GM12878 (cell line): ENCODE results near the gene RNF121. TPM values are rescaled to one million over a fixed set of nuclear protein-coding genes. Genes with fewer than 3 reads are reported as not detected.

Source experiments
- ATAC-seq: fragments of 200-7000 bp; cut with Tn5 transposase; 3 replicates; pipeline ENCODE4 v1.9.1; 2020; ENCODE audit warnings: mild to moderate bottlenecking, moderate library complexity
- BruUV-seq: library from RNA; stranded (reverse); fragments of 400-500 nt; replicated peaks from 2 replicates; lab custom pipeline; 2021; lab: Mats Ljungman, UMichigan
- CTCF ChIA-PET: fragments of 300-600 bp; sonication (Branson Sonifier 250); formaldehyde crosslinking; extraction: SDS; loops from one replicate; lab custom pipeline; 2021; ENCODE audit warnings: inconsistent platforms; lab: Yijun Ruan, JAX
- POLR2A ChIA-PET: fragments of 350-600 bp; formaldehyde crosslinking; extraction: SDS; loops from one replicate; lab custom pipeline; 2021; ENCODE audit warnings: inconsistent platforms; lab: Charles Lee
- RAD21 ChIA-PET: fragments of 300-600 bp; sonication (Branson Sonifier 250); formaldehyde crosslinking; loops from one replicate; lab custom pipeline; 2023; ENCODE audit warnings: antibody characterized with exemption; ENCODE audit not compliant: unreplicated experiment; lab: Charles Lee
- SMC1A ChIA-PET: fragments of 300-600 bp; sonication (Branson Sonifier 250); formaldehyde crosslinking; loops from one replicate; lab custom pipeline; 2023; ENCODE audit not compliant: unreplicated experiment, uncharacterized antibody; lab: Charles Lee
- DNase-seq: peaks from one replicate; pipeline ENCODE4 v3.0.0-alpha.2; 2011; ENCODE audit warnings: low read depth, low spot score
- FAIRE-seq: peaks from 3 replicates; lab custom pipeline; 2011; peaks lifted over from hg19 to GRCh38; lab: Jason Lieb, UNC
- H2AFZ ChIP-seq: 2 replicates; pipeline ENCODE4 v1.6.0; 2011; ENCODE audit warnings: low read depth, low read length, control low read depth; ENCODE audit not compliant: control insufficient read depth
- H3K27ac ChIP-seq: 2 replicates; pipeline ENCODE4 v1.5.1; 2011; ENCODE audit warnings: control low read depth; ENCODE audit not compliant: control insufficient read depth, insufficient read depth
- H3K27me3 ChIP-seq, 2 experiments: replicated peaks in 1 of 2; 2 replicates each; pipeline versions ENCODE4 v1.6.0 to v1.6.1; 2011; ENCODE audit warnings: low read length in 1 of 2; ENCODE audit not compliant: control insufficient read depth in 2 of 2, insufficient read depth in 2 of 2
- H3K36me3 ChIP-seq, 2 experiments: 2 replicates each; pipeline ENCODE4 v1.5.1; 2011; ENCODE audit warnings: low read length in 1 of 2; ENCODE audit not compliant: control insufficient read depth in 2 of 2, insufficient read depth in 2 of 2
- H3K4me1 ChIP-seq: 2 replicates; pipeline ENCODE4 v1.6.1; 2011; ENCODE audit warnings: mild to moderate bottlenecking, low read length, moderate library complexity, mixed read lengths; ENCODE audit not compliant: control insufficient read depth, insufficient read depth
- H3K4me2 ChIP-seq: 2 replicates; pipeline ENCODE4 v1.6.0; 2011; ENCODE audit warnings: control low read depth; ENCODE audit not compliant: control insufficient read depth, insufficient read depth
- H3K4me3 ChIP-seq: fragments of 200-600 bp; sonication (generic); 2 replicates; pipeline ENCODE4 v1.5.1; 2016
- H3K79me2 ChIP-seq: 2 replicates; pipeline ENCODE4 v1.6.0; 2011; ENCODE audit warnings: low read length; ENCODE audit not compliant: control insufficient read depth, insufficient read depth
- H3K9ac ChIP-seq: 2 replicates; pipeline ENCODE4 v1.8.0; 2011; ENCODE audit warnings: low read length, control low read depth, mixed read lengths; ENCODE audit not compliant: control insufficient read depth, insufficient read depth
- H3K9me3 ChIP-seq: replicated peaks from 3 replicates; pipeline ENCODE4 v1.5.1; 2011; ENCODE audit warnings: mild to moderate bottlenecking, low read length; ENCODE audit not compliant: control insufficient read depth, insufficient read depth
- H4K20me1 ChIP-seq: 2 replicates; pipeline ENCODE4 v1.6.0; 2011; ENCODE audit not compliant: control insufficient read depth, insufficient read depth
- ATF7 ChIP-seq: fragments of 450-650 bp; IDR thresholded peaks from 2 replicates; pipeline ENCODE4 v1.6.1; 2016; ENCODE audit warnings: low read depth, mild to moderate bottlenecking
- BCL11A ChIP-seq: IDR thresholded peaks from 2 replicates; pipeline ENCODE4 v1.6.1; 2011; ENCODE audit warnings: low read depth, low read length
- CREM ChIP-seq: IDR thresholded peaks from 2 replicates; pipeline ENCODE4 v1.6.1; 2014; ENCODE audit warnings: antibody characterized with exemption, low read depth
- EED ChIP-seq: sonication (generic); IDR thresholded peaks from 2 replicates; pipeline ENCODE4 v1.6.1; 2016; ENCODE audit warnings: antibody characterized with exemption, low read depth
- NFYA ChIP-seq: IDR thresholded peaks from 2 replicates; pipeline ENCODE4 v1.6.1; 2011; ENCODE audit warnings: low read depth, mild to moderate bottlenecking, low read length, improper control_type of control experiment, borderline replicate concordance
- NR2F1 ChIP-seq: fragments of 450-650 bp; conservative IDR thresholded peaks from 2 replicates; pipeline ENCODE4 v1.6.1; 2017; ENCODE audit warnings: mild to moderate bottlenecking
- RAD51 ChIP-seq: fragments of 450-650 bp; IDR thresholded peaks from 2 replicates; pipeline ENCODE4 v1.6.1; 2016; ENCODE audit warnings: moderate library complexity, mild to moderate bottlenecking, inconsistent platforms
- ZBED1 ChIP-seq: IDR thresholded peaks from 2 replicates; pipeline ENCODE4 v1.6.1; 2016; ENCODE audit warnings: borderline replicate concordance
- WGBS: methylation state at CpG from one replicate; pipeline ENCODE4 v1.1.6; 2016; ENCODE audit warnings: low lambda C conversion rate; ENCODE audit not compliant: insufficient replicate concordance, insufficient coverage; ENCODE audit errors: missing lambda C conversion rate; 5-methylcytosine and 5-hydroxymethylcytosine counted together
- in situ Hi-C: fragments of 300-500 bp; cut with MboI; formaldehyde crosslinking; loops from 9 replicates; pipeline ENCODE4 v1.14.3; 2018; ENCODE audit warnings: mixed read lengths
- intact Hi-C: fragments of 100-400 bp; cut with micrococcal nuclease; formaldehyde crosslinking; loops from one replicate; pipeline ENCODE4 v1.14.2; 2022; ENCODE audit not compliant: unreplicated experiment
- polyA plus RNA-seq, 11 experiments: library from polyadenylated mRNA; depleted of rRNA in 4 of 11; unstranded in 6 of 11; stranded (reverse) in 5 of 11; fragments of >200 nt; fragmentation: Nextera tagmentation in 4 of 11; fragmentation: Illumina TruSeq in 1 of 11; extraction: Ambion mirVana in 4 of 11; extraction: Trizol in 1 of 11; gene quantifications; 1 replicate in 1 of 11; 2 replicates in 10 of 11; pipeline versions ENCODE4 v1.2.1 to v1.2.3, GENCODE V29; 2011 to 2016; ENCODE audit warnings: inconsistent platforms in 2 of 11, missing spikeins in 2 of 11, low read depth in 1 of 11
- total RNA-seq, 4 experiments: library from RNA; depleted of rRNA in 3 of 4; stranded (reverse); fragments of >200 nt in 3 of 4; fragmentation: Illumina TruSeq in 1 of 4; extraction: Trizol in 1 of 4; gene quantifications; 2 replicates each; pipeline versions ENCODE4 v1.2.1 to v1.2.3, GENCODE V29; 2013 to 2021

Gene RNF121
- total and polyA plus RNA-seq, 10 of the 15 experiments (the other 5 are each of a cell fraction or from before 2014, with no cell fraction given) = 8.6 to 73.7 (median 32.7) TPM

GRCh38 chr11:71930556-71931244, 1.9 kb downstream of the RNF121 start:
- peaks cover 26% of the 10 kb centered on the region for H3K4me1 ChIP-seq
- peak overlapping the region; percentile 98 for H3K27ac ChIP-seq
- no peak for ATAC-seq
- H3K36me3 ChIP-seq = peaks cover 0 to 4% of the 10 kb centered on the region in 2 experiments; a peak in 1 of 4 replicates
- H3K9ac ChIP-seq = peak overlapping the region; percentile 93
- no peak for FAIRE-seq
- intact Hi-C loops = no loop called here
- H2AFZ ChIP-seq = no peak overlapping the region
- ChIA-PET RAD21 (interaction anchor here (0.9 to 3.8 kb wide), 13 partner anchors 8 to 500 kb away, joined by 3 to 24 read pairs (median 5); partner anchors contain the start of gene IL18BP), CTCF (interaction anchor here (0.5 to 6.8 kb wide), 8 partner anchors 13 to 213 kb away, joined by 3 to 49 read pairs (median 5); no protein-coding TSS in a partner anchor), SMC1A (interaction anchor here (0.5 to 7.3 kb wide), 12 partner anchors 8 to 500 kb away, joined by 3 to 63 read pairs (median 7); no protein-coding TSS in a partner anchor), POLR2A (interaction anchor here (0.6 to 3.4 kb wide), 14 partner anchors 8 to 165 kb away, joined by 3 to 25 read pairs (median 4); no protein-coding TSS in a partner anchor)
- no peaks in the 10 kb centered on the region for H3K9me3 ChIP-seq
- H3K4me2 ChIP-seq = peak overlapping the region; percentile 84
- H3K79me2 ChIP-seq = peaks cover 88% of the 10 kb centered on the region
- WGBS = under 1% methylated on average over 11 of the region's 11 CpGs
- TF ChIP-seq EED (peak; percentile 51; the same call in 1 of the 2 replicates), ATF7 (peak; percentile 39; the same call in 1 of the 2 replicates), ZBED1 (no peak), NFYA (no peak), NR2F1 (peak; percentile 50; the same call in 1 of the 2 replicates), CREM (peak; percentile 32; the same call in 1 of the 2 replicates), BCL11A (no peak), RAD51 (no peak)
- BruUV-seq = TSS peak; percentile 51
- no peak for DNase-seq
- in situ Hi-C loops = no loop called here
- no peaks in the 10 kb centered on the region for H3K27me3 ChIP-seq
- H4K20me1 ChIP-seq = no peaks in the 10 kb centered on the region
- peak overlapping the region; percentile 86 for H3K4me3 ChIP-seq
